SW480 (cell line): Measurements from ENCODE around the gene DPYSL3.

Source experiments
- DNase-seq: peaks from one replicate; pipeline ENCODE4 v3.0.0-alpha.2; 2016; ENCODE audit warnings: low spot score

The DPYSL3 gene

DNA sequence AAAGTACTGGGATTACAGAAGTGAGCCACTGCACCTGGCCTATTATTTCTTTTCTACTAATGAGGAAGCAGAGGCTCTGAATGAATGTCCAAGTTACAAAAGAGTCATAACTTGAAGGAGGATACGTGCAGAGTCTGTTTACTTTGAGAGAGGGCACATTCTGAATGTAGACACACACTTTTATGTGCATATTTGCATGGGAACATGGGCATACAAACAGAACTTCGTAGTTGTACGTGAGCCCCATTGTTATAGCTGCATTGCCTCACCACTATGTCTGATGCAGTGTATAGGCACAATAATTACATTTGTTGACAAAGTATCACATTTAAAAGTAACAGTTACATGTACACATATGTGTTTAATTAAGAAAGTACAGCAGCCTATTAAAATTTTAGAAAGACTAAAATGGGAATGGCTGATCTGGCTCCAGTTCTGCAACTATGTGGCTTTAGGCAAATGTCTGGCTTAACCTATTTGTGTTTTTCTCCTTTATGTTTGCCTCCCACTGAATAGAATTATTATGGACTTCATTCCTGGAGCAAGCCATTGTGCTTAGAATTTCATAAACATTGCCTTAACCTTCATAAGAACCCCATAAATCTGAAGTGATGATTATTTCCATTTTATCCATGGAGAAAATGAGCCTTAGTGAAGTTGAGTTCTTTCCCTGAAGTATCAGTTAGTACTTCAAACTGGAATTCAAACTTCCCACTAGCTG lies 3.0 kb upstream of the DPYSL3 start:
- no peak for DNase-seq

DNA sequence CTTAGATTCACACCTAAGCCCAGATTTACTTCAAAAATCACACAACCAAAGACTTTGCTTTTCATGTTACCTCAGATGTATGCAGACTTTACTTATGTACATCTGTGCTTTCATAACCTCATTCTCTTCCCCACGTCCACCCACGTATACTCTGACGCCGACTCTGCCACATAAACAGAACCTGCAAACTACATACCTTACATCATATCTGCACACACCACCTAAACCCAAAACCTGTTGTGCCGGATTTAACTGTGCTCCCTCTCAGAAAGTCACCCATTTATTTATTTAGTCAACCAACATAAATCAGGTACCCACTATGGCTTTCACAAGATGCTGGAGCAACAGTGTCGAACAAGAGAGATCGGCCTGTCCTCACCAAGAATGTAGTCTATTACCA lies 1.0 kb upstream of the DPYSL3 start:
- no peak for DNase-seq

DNA sequence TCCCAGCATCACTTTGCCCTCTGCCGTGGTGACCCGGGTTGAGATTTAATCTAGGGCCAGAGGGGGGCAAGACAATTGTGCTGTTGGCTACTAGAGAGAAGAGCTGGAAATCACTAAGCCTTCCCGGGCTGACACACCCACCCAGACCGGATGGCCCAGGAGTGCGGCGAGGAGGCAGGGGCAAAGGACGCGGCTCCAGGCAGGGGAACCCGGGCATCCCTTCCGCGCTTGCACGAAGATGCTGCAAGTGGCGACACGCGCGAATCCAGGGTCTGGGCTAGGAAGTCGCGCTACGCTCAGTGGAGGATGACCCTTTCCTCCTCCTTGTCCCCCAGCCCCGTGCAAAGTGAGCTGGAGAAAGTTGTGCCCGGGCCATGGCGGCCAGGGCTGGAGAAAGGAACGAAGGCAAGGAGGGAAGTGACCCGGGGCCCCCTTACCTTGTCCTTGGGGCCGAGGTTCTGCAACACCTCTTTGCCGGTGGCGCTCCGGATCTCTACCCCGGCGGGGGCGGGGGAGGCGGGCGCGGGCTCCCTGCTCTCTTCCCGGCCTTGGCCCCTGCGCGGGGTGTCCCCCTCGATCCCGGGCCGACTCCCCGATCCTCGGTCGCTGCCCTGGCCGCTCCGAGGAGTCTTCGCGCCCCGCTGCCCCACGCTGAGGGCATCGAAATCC lies 693 bp downstream of the DPYSL3 start:
- no peak for DNase-seq

DNA sequence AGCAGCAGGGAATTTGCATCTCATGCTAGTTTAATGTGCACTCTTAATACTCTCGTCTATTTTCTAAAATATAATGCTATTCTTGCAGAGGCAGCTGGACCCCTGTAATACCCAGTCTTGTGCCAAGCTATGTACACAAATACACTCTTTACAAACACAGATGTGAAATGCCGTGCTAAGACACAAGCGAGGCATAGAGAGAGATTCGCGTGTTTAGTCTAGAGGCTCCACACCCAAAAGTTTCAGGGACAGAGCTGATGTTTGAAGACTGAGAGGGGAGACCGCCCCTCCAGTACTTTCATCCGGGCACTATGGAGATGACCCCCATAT lies 1.2 kb downstream of the DPYSL3 start:
- no peak for DNase-seq

DNA sequence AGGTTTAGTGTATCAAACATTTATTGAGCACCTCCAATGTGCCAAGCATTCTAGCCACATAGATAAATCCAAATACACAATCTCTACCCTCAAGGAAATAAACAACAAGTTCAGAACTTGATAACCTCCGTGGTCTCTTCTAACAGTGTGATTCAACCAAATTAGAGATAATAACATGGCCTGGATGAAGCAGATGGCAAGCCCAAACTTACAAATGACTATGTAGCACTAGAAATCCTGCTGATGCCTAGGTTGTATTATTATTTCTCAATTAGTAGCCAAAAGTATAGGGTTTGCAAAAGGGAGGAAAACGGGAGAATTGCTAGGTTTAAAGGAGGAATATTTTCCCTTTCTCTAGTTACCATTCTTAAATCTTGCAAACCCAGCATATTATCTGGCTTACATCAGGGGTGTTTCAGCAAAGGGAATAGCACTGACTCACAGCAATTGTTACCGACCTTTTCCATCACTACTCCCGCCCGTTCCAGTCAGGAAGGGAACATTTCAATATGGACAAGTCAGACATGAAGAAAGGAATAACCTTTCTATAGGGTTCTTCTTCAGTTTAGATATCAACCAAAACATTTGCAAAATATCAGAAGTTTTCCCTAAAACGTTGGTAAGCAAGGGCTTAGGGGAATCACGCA lies 2.3 kb downstream of the DPYSL3 start:
- DNase-seq, result no peak

DNA sequence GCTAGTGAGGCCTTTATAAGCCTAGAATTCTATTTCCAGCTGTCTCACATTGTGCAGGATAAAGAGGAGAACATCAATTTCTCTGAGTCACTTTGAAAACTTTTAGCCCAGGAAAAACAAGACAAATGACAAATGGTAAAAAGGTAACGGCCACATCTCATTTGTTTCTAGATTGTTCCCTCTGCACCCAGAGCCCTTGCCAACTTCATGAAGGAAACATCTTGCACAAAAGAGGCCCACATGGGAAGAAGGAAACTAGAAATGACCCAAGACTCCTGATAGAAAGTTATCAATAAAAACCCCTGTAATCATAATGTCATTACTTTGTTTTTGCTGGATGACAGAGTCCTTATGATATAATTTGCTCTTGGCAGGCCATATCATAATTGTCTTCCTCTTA lies 5.3 kb downstream of the DPYSL3 start:
- no peak for DNase-seq

DNA sequence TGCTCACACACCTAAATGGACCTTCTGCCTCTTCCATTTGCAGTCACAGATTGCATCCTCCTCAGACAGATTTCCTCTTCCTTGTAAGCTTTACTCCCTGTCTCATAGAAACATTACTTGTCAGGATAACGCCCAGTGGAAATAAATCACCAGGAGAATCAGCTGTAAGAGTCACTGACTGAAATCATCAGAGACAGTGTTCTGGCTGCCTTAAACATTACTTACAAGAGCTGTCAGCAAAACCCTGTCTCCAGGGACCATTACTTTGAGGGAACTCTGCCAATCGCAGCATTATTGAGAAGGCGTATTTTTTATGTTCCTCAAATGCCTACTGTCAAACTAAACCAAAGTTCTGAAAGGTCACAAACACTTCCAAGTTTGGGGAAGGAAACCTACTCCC lies 5.9 kb downstream of the DPYSL3 start:
- no peak for DNase-seq

DNA sequence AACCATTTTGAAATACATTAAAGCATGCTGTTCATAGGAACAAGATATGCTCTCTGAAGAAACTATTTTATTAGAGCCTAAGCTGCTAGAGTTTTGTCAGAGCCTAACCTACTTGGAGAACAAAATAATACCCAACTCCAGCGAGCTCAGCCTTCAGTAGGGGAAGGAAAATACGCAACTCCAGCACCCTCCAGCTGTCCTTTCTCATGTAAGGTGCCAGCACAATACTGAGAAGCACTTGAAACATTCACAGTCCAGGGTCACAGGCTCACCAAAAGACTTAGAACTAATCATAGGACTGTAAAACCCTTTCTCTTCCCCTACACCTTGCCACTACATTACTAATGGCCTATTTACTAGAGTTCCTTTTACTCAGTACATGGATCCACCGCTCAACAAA lies 18.9 kb downstream of the DPYSL3 start:
- no peak for DNase-seq

DNA sequence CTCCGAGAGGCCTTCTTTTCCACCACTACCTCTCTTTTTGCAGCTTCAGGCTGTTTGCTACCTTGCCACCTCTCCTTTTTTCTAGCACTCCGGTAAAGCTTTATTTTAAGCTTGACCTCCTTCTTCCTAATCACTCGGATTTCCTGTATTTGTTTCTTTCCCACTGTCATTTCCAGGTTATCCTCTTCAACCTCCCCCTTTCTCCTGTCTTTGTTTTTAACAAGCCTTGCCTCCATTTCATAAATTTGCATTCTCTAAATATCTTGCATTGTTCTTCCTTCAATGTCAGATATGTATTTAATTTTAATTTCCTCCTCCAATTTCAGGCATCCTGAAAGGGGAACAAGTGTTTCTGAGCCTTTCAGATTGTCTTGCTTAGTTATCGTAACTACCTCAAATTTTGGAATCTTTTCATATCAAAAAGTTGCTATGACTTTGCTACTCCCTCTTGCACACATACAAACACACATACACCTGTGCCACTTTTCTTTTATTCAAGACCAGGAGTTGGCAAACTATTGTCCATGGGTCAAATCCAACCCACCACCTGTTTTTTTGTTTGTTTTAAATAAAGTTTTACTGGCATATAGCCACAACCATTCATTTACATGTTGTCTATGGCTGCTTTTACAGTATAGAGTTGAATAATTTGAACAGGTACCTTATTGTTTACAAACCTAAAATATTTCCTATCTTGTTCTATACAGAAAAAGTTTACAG lies 22.7 kb downstream of the DPYSL3 start:
- no peak for DNase-seq

DNA sequence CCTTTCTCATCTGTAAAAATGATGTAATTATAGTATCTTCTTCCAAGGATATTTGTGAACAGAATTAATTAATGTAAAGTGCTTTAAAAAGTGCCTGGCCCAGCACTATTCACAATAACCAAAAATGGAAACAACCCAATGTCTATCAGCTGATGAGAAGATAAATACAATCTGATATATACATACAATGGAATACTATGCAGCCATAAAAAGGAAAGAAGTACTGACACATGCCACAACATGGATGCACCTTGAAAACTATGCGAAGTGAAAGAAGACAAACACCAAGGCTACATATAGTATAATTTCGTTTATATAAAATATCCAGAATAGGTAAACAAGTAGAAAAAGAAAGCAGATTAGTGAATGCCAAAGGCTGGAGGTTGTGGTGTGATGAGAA lies 24.1 kb downstream of the DPYSL3 start:
- no peak for DNase-seq

DNA sequence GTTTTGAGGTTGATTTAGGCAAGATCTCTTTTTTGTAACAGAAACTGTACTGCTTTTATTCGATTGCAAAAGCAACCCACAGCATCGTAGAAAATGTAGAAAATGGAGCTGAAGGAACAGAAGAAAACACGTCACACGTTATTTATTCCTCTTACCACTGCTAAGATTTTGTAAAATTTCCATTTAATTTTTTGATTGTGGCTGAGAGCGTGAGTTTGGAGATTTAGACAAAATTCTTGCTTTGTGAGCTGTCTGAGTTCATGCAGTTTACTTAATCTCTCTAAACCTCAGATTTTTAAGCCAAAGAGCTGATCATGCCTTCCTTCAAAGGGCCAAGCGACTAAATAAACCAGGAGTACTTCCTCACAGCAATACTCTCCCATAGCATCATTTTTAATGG lies 24.8 kb downstream of the DPYSL3 start:
- DNase-seq, result no peak

DNA sequence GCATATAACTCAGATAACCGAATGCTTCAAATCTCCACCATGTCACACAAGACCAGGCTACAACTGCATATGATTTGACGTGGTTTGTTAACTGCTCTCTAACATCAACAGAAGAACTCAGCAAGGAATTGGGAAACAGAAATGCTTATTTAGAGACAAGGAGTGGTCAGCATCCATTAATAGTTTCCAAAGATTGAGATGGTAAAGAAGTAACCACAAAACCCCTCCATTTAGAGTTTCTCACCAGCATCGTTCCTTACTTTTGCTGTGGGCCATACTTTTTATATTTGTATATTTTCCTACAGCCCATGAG lies 25.2 kb downstream of the DPYSL3 start:
- DNase-seq, result no peak

DNA sequence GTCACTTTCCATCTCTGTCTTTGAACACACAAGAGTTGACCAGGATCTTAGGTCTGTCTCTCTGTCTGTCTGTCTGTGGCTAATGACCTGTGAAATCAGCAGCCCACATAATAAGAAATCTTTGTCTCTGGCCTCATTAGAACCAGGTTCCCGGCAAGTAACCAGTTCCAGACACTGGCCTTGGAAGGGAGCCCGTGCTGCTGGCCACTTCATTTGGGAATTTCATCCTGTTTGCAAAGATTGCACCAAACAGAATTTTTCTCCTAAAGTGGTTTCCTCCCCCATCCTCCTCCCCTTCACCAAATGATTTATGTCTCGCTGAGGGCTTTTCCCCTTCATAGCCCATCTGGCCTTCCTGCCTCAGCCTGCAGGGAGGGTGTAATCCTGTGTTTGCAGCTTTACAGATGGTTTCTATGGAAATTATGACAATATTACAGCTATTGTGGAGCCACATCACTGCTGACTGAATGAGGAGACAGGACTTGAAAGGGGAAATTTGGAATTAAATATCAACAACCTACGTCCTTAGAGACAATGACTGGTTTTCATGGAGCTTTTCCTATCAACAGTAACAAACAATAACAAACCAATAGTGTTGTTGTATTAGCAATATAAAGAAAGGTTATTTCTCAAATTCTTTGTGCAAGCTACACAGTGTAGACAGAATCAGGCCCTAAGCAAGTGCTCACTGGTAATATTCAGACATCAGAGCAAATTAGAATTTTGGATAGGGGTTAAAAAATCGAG lies 25.7 kb downstream of the DPYSL3 start:
- no peak for DNase-seq

DNA sequence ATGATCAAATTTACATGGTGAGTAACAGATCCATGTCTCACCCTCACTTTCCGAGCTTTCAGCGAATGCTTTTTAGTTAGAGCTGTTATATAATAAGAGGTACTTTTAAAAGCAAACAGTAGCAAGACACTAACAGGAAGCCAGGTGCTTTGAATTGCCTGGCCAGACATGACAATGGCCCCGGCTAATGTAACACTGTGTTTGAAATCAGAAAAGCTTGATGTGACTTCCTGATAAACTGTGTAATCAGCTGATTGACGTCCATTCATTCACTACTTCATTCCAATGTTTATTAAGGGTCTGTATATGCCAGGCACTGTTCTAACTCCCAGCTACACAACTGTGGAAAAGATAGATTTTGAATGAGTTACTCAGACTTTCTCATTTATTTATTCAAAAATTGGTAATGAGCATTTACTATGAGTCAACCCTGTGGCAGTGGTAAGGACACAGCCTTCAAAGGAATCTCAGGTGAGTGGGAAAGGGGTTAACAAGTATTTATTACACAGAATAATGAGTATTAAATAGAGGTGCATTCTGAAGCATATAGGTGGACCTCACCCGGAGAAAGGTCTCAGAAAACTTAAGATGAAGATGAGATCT lies 26.6 kb downstream of the DPYSL3 start:
- DNase-seq, result no peak

DNA sequence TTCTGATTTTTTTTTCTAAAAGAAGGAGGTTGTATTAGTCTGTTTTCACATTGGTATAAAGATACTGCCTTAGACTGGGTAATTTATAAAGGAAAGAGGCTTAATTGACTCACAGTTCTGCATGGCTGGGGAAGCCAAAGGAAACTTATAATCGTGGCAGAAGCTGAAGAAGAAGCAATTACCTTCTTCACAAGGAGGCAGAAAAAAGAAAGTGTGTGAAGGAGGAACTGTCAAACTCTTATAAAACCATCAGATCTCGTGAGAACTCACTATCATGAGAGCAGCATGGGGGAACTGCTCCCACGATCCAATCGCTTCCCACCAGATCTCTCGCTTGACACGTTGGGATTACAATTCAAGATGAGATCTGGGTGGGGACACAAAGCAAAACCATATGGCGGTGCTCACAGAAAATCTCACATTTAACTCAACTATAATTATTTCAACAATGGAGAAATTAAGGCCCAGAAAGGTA lies 27.1 kb downstream of the DPYSL3 start:
- DNase-seq, result no peak

DNA sequence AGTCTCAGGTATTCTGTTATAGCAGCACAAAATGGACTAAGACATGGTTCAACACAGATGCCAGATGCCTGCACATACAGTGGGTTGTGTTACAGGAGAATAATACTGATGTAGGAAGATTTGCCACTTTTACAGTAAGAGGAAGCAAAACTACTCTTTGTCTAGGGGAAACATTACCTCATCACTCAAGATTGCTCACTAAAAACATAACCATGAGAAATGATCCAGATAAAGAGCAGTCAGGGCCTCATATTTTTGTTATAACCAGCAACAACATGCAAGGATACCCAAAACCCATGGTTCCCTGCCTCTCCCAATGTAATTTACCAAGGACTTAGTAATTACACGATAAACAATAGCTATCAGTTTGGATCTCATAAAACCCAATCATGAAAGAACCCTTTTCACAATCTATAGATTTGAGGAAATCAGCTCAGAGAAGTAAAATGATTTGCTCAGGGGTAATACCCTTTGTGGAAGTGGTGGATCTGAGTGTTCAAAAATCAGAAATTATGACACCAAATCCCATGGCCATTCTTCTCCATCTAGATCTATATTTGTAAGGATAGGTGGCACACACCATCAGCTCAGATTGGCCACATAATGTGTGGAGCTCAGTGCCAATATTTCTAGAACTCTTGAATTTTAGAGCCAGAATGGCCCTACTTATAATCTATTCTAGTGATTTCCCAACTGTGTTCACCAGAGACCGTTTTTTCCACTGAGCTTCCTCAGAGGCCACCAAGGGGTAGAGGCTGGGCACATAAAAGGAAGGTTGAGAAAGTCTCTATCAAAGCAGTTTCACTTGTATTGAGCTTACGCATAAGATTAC lies 27.8 kb downstream of the DPYSL3 start:
- DNase-seq, result no peak

DNA sequence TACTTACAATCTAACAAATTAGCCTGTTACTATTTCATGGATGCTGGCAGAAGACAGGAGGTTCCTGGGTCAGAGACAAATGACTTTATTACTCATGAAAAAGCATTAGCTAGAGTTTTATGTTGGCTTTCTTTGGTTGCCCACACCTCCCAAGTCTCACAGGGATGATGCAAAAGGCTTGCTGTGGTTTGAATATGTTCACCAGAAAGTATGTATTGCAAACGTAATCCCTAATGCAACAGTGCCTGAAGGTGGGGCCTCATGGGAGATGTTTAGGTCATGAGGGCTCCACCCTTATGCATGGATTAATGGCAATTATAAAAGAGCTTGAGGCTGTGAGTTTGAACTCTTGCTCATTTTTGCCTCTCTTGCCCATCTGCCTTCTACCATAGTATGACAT lies 28.5 kb downstream of the DPYSL3 start:
- DNase-seq, result no peak

DNA sequence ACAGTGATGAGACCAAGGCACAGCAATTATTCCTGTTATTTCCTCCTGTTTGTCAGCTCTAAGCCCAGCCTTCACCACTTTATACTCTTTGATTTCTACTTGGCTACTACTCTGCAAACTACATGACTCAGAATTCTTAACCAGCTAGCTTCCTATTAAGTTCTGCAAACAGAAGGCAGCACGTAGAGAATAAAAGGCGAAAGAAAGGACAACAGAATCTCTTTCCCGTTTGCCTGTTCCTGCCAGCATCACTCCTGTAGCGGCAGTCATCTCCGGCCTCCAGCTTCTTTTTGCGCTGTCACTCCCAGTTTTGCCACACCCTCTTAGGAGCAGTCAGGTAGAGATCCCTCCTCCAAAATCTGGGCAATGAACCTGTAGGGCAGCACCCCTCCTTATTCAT lies 29.9 kb downstream of the DPYSL3 start:
- DNase-seq, result no peak

DNA sequence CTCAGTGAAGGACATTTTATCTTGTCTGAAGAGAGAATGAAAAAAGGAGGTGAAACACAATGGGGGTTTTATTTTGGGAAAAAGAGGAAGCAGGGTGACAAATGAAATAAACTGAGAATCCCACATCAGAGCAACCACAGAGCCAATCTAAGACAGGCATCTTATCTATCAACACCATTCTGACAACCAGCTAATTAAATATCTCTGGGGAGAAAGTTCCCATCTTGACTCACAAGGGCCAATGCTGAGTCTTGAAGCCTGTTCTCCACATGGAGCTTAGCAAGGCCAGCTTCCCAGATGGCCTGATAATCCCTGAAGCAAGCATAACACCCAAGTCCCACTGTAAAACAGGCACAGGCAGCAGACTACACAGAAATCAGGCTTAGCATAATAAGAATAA lies 30.4 kb downstream of the DPYSL3 start:
- no peak for DNase-seq

DNA sequence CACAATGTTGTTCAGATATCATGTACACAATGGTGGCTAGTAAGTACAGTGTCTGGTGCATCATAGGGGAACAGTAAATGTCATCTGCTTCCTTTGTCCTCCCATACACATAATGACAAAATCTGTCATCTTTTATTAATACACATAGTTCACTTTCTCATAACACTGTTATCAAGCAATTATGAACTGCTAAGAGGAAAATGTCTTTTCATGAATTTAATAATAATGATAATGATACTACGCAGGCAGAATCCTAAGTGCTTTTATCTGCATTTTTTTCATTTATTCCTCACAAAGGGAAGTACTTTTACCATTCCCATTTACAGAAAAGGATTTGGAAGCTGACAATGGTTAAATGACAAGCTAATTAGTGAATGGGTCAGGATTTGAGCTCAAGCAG lies 35.7 kb downstream of the DPYSL3 start:
- no peak for DNase-seq
